Measurements from ENCODE around the gene MAP3K15.

- no peak for TF ChIP-seq EZH2 (IDR thresholded peaks at IDR 0.05; ENCODE audit: insufficient read depth, poor library complexity, severe bottlenecking)
- no peak for TF ChIP-seq EZH2phosphoT487 (IDR thresholded peaks at IDR 0.05; ENCODE audit: insufficient read depth, low read depth)
Measured at GRCh38 chrX:19381326-19381725, 134.0 kb downstream of the MAP3K15 start.

Data from GM23248 (cell line).